Measurements from ENCODE around the gene COL4A2. TPM values are rescaled to one million over a fixed set of nuclear protein-coding genes. Genes with fewer than 3 reads are reported as not detected.

Gene COL4A2
- total RNA-seq, 4 donors from 2014 or later: 75.1 to 322 (median 115) TPM

DNA sequence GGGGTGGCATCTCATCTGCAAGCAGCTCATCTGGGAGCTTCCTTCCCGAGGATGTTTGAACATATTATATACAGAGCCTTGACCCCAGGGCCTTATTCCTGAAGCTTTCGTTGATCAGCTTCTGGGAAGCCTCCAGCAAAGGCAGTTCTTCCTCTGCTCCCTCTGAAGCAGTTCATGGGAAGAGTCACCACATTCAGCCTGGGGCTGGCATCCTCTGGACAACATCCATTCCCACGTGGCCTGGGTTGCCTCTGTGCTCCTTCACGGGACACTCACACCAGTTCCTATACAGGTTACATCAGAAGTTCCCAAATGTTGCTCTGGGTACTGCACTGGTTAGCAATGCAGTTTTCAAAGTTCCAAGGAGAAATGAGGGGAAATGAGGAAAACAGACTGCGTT lies 29.6 kb downstream of the COL4A2 start:
- no peaks in the 10 kb centered on the region for H3K9me3 ChIP-seq
- peaks cover 24 to 71% (median 40%) of the 10 kb centered on the region in 4 donors for H3K4me1 ChIP-seq
- WGBS, 2 donors (ENCODE audit: low coverage in 1 of 2): 75% methylated on average over 5 of the region's 5 CpGs; no CpG with 5 or more reads in 1 of the 2 donors
- in situ Hi-C loops (cut with MboI; ENCODE audit: low pct_ligation_motif_present in 1 of 4, low pct_unique_long_range_greater_than_20kb in 1 of 4, low sequenced_read_pairs in 3 of 4): no loop called here
- TF ChIP-seq EP300 (IDR thresholded peaks at IDR 0.05; ENCODE audit: low read depth) (peak; percentile 47), POLR2A (IDR thresholded peaks at IDR 0.05) (no peak), POLR2AphosphoS5 (IDR thresholded peaks at IDR 0.05) (peak in 1 of 3 donors; percentile 16)
- TF ChIP-seq, protein P1, sequence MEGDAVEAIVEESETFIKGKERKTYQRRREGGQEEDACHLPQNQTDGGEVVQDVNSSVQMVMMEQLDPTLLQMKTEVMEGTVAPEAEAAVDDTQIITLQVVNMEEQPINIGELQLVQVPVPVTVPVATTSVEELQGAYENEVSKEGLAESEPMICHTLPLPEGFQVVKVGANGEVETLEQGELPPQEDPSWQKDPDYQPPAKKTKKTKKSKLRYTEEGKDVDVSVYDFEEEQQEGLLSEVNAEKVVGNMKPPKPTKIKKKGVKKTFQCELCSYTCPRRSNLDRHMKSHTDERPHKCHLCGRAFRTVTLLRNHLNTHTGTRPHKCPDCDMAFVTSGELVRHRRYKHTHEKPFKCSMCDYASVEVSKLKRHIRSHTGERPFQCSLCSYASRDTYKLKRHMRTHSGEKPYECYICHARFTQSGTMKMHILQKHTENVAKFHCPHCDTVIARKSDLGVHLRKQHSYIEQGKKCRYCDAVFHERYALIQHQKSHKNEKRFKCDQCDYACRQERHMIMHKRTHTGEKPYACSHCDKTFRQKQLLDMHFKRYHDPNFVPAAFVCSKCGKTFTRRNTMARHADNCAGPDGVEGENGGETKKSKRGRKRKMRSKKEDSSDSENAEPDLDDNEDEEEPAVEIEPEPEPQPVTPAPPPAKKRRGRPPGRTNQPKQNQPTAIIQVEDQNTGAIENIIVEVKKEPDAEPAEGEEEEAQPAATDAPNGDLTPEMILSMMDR (IDR thresholded peaks at IDR 0.05): no peak
- H3K36me3 ChIP-seq: no peaks in the 10 kb centered on the region
- H3K4me3 ChIP-seq: no peak overlapping the region
- H3K27me3 ChIP-seq: no peaks in the 10 kb centered on the region
- no peak for DNase-seq
- intact Hi-C loops (cut with DNase I; ENCODE audit: low total_unique reads): loop anchor here (1.0 kb wide), 1 partner anchor 39 kb away; no protein-coding TSS in a partner anchor
- peak overlapping the region; percentile 84 to 87 (median 86) for H3K27ac ChIP-seq

DNA sequence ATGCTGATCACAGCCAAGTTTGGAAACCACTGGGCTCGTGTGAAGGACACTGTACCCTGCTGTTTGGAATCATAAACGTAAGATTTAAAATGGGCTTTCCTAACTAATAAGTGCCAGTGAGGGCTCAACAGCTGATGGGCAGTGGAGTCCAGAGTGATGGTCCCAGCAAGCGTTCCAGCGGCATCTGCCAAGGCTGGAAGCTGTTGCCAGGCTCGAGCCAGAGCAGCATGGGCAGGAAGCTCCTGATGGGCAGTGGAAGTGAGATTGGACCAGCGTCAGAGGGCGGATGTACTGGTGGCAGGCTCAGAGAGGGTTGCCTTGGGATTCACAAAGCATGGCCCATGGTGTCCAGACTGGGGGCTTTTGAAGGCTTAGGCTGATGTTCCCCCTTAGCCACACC lies 30.2 kb downstream of the COL4A2 start:
- Histone ChIP-seq H3K36me3 (no peaks in the 10 kb centered on the region), H3K4me1 (peaks cover 24 to 76% (median 42%) of the 10 kb centered on the region in 4 donors), H3K4me3 (no peak overlapping the region), H3K9me3 (no peaks in the 10 kb centered on the region), H3K27me3 (no peaks in the 10 kb centered on the region), H3K27ac (peak overlapping the region; percentile 84 to 87 (median 86))
- TF ChIP-seq EP300 (IDR thresholded peaks at IDR 0.05; ENCODE audit: low read depth) (no peak), POLR2AphosphoS5 (IDR thresholded peaks at IDR 0.05) (no peak)
- intact Hi-C loops (cut with DNase I; ENCODE audit: low total_unique reads) (no loop called here), in situ Hi-C loops (cut with MboI; ENCODE audit: low pct_ligation_motif_present in 1 of 4, low pct_unique_long_range_greater_than_20kb in 1 of 4, low sequenced_read_pairs in 3 of 4) (no loop called here)
- WGBS, 2 donors (ENCODE audit: low coverage in 1 of 2): 77 to 100% methylated on average over 1 to 7 of the region's 7 CpGs
- DNase-seq: no peak

DNA sequence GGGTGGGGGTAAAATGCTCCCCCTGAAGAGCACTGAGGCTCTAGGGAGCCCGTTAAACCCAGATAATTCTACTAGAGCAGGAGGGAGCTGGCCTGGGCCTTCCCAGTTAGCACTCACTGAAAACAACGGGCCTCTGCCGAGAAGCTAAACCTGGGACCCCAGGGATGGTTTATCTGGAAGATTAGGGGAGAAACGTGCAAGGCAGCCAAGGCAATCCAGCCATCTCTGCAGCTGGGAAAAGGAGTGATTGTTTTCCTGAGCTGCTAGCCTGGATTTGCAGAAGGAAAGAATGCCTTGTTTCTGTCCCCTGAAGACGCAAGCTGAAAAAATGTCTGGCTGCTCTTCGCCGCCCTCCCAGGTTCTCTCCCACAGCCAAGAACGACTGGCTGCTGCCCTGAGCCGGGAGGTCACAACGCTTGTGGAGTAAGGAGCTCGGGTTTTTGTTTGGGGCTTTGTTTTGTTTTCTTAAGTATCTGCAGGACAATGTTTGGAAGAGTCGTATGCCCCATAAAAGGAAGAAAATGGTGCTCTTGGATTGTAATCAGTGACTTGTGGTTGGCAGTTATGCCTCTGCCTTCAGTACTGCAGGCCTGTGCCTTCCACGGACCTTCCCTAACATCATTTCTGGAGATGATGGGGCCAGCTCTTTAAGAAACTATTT lies 31.5 kb downstream of the COL4A2 start:
- TF ChIP-seq EP300 (IDR thresholded peaks at IDR 0.05; ENCODE audit: low read depth): no peak
- TF ChIP-seq POLR2AphosphoS5 (IDR thresholded peaks at IDR 0.05): peak; percentile 23 to 53 (median 33)
- Histone ChIP-seq H3K27me3 (no peaks in the 10 kb centered on the region), H3K36me3 (no peaks in the 10 kb centered on the region), H3K27ac (peak overlapping the region; percentile 84 to 87 (median 86)), H3K4me1 (peaks cover 24 to 90% (median 46%) of the 10 kb centered on the region in 4 donors), H3K9me3 (no peaks in the 10 kb centered on the region), H3K4me3 (no peak overlapping the region)
- in situ Hi-C loops (cut with MboI; ENCODE audit: low pct_ligation_motif_present in 1 of 4, low pct_unique_long_range_greater_than_20kb in 1 of 4, low sequenced_read_pairs in 3 of 4): no loop called here
- whole genome bisulfite sequencing, 2 donors (ENCODE audit: low coverage in 1 of 2): 33 to 55% methylated on average over 8 to 13 of the region's 13 CpGs
- peak; percentile 51 for DNase-seq
- intact Hi-C loops (cut with DNase I; ENCODE audit: low total_unique reads): no loop called here

DNA sequence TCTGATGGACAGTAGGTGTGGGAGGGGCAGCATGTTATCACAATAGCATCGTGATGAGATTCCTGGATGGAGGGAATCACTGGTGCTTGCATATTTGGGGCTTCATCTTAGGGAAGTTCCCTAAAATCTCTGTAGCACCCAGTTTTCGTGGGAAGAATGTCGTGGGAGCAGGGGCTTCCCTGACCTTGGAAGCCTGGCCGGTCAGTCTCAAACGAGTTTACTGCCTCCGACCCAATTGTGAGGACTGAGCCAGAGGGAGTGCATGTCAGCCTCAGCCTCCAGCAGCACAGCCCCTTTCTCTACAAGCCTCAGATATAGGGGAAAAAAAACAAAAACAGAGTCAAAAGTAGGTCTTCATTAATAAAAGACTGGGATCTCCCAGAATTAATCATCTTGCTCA lies 32.2 kb downstream of the COL4A2 start:
- no peak for DNase-seq
- no peaks in the 10 kb centered on the region for H3K9me3 ChIP-seq
- no peaks in the 10 kb centered on the region for H3K36me3 ChIP-seq
- TF ChIP-seq, protein P1 (IDR thresholded peaks at IDR 0.05): no peak
- TF ChIP-seq EP300 (IDR thresholded peaks at IDR 0.05; ENCODE audit: low read depth): no peak
- no peak for TF ChIP-seq POLR2AphosphoS5 (IDR thresholded peaks at IDR 0.05)
- no peak for TF ChIP-seq POLR2A (IDR thresholded peaks at IDR 0.05)
- peak overlapping the region; percentile 84 to 87 (median 86) for H3K27ac ChIP-seq
- no peaks in the 10 kb centered on the region for H3K27me3 ChIP-seq
- WGBS, 2 donors (ENCODE audit: low coverage in 1 of 2): 72 to 79% methylated on average over 6 of the region's 6 CpGs
- in situ Hi-C loops (cut with MboI; ENCODE audit: low pct_ligation_motif_present in 1 of 4, low pct_unique_long_range_greater_than_20kb in 1 of 4, low sequenced_read_pairs in 3 of 4): no loop called here
- intact Hi-C loops (cut with DNase I; ENCODE audit: low total_unique reads): no loop called here
- peaks cover 24 to 87% (median 45%) of the 10 kb centered on the region in 4 donors for H3K4me1 ChIP-seq
- no peak overlapping the region for H3K4me3 ChIP-seq

DNA sequence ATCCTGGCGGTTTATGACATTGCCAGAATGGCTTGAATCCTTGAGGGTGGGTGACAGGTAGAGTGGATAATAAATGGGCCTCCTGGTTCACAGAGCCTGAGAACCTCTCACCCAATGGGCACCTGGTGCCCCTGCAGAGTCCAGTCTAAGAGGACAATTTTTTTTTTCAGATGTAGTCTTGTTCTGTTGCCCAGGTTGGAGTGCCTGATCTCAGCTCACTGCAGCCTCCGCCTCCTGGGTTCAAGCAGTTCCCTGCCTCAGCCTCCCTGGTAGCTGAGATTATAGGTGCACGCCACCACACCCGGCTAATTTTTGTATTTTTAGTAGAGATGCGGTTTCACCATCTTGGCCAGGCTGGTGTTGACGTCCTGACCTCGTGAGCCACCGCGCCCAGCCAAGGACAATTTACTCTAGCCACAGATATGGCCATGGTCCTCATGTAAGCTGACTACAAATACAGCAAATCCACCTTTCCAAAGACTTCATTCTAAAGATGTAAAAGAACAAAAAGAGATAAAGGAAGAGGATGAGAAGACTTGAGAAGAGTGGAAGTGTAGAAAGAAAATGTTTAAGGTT lies 33.0 kb downstream of the COL4A2 start:
- peaks cover 24 to 82% (median 45%) of the 10 kb centered on the region in 4 donors for H3K4me1 ChIP-seq
- H3K36me3 ChIP-seq: no peaks in the 10 kb centered on the region
- no peak for TF ChIP-seq POLR2A (IDR thresholded peaks at IDR 0.05)
- TF ChIP-seq, protein P1 (IDR thresholded peaks at IDR 0.05): no peak
- TF ChIP-seq POLR2AphosphoS5 (IDR thresholded peaks at IDR 0.05): no peak
- no peak for TF ChIP-seq EP300 (IDR thresholded peaks at IDR 0.05; ENCODE audit: low read depth)
- WGBS, 2 donors (ENCODE audit: low coverage in 1 of 2): 78 to 92% methylated on average over 5 to 9 of the region's 9 CpGs
- no peaks in the 10 kb centered on the region for H3K27me3 ChIP-seq
- no peak for DNase-seq
- H3K4me3 ChIP-seq: no peak overlapping the region
- in situ Hi-C loops (cut with MboI; ENCODE audit: low pct_ligation_motif_present in 1 of 4, low pct_unique_long_range_greater_than_20kb in 1 of 4, low sequenced_read_pairs in 3 of 4): no loop called here
- intact Hi-C loops (cut with DNase I; ENCODE audit: low total_unique reads): loop anchor here (5.0 kb wide), 1 partner anchor 33 kb away; the partner anchor contains the start of genes COL4A1 and COL4A2
- peak overlapping the region; percentile 84 to 87 (median 86) for H3K27ac ChIP-seq
- no peaks in the 10 kb centered on the region for H3K9me3 ChIP-seq

All from transverse colon (tissue), 4 donors.